Uterus (tissue), 2 donors: Measurements from ENCODE around the gene PRKN.

ENCODE experiments used
- POLR2A ChIP-seq, 2 donors: fragments of 450-650 bp; IDR thresholded peaks; one replicate each; pipeline ENCODE4 v1.6.1; 2016; ENCODE audit warnings: antibody characterized with exemption in 2 of 2, mild to moderate bottlenecking in 1 of 2, moderate library complexity in 1 of 2
- TF ChIP-seq, protein P1 (sequence below), 4 experiments: fragments of 200-600 bp in 2 of 4; fragments of 450-650 bp in 2 of 4; sonication (generic) in 2 of 4; IDR thresholded peaks; one replicate each; pipeline ENCODE4 v1.5.1; 2016 to 2019; ENCODE audit warnings: antibody characterized with exemption in 4 of 4, mild to moderate bottlenecking in 2 of 4, moderate library complexity in 1 of 4

DNA sequence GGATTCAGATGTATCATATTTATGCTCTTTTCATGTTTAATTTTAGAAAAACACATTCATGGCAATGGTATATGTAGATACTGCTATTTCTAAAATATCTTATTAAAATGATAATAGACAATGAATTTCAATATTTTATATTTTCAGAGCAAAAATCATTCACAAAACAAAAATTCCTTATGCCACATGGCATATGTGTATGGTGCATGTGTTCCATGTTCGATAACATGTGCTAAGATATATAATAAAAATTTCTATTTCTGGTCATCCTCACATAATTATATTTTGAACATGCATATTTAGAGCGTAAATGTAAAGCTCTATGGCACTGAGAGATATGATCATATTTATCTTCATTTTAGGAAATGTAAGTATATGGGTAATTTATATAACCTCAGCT lies 847.5 kb downstream of the PRKN start:
- TF ChIP-seq, protein P1, sequence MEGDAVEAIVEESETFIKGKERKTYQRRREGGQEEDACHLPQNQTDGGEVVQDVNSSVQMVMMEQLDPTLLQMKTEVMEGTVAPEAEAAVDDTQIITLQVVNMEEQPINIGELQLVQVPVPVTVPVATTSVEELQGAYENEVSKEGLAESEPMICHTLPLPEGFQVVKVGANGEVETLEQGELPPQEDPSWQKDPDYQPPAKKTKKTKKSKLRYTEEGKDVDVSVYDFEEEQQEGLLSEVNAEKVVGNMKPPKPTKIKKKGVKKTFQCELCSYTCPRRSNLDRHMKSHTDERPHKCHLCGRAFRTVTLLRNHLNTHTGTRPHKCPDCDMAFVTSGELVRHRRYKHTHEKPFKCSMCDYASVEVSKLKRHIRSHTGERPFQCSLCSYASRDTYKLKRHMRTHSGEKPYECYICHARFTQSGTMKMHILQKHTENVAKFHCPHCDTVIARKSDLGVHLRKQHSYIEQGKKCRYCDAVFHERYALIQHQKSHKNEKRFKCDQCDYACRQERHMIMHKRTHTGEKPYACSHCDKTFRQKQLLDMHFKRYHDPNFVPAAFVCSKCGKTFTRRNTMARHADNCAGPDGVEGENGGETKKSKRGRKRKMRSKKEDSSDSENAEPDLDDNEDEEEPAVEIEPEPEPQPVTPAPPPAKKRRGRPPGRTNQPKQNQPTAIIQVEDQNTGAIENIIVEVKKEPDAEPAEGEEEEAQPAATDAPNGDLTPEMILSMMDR (IDR thresholded peaks at IDR 0.05): no peak
- TF ChIP-seq POLR2A (IDR thresholded peaks at IDR 0.05): no peak
